ENCODE results near the gene SPDYE5.

SPDYE5 gene

DNA sequence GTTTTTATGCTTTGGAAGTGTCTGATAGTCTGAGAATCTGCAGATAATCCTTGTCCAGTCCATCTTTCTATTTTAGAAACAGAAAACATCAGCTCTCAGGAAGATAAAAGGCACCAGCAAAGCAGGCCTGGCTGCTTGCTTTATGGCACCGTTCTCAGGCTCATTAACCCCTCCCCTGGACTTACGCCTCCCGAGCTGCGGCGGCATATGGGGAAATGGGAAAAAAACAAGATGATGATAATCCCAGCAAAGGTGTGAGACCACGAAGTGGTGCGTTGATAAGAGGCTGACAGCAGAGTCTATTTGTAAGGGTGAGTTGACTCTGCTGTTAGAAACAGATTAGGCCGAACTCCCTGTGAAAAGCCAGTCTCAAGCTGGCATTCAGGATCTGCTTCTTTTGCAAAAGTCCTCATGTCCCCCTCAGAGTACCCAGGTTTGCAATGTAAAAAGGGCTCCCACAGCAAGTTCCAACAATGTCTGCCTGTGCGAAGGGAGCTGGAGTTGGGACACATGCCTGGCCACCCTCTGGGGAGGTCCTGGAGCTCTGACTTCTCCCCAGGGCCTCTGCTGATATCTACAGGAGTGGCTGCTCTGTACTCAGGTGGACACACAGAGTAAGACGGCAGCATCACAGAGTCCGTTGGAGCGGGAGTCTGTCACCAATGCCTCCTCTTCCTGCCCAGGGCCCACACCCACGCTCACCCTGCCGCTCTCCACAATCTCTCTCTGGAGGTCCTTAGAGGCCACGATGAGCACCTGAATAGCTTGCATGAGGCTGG, 54.3 kb downstream of the SPDYE5 start:
- TF ChIP-seq, protein P1, sequence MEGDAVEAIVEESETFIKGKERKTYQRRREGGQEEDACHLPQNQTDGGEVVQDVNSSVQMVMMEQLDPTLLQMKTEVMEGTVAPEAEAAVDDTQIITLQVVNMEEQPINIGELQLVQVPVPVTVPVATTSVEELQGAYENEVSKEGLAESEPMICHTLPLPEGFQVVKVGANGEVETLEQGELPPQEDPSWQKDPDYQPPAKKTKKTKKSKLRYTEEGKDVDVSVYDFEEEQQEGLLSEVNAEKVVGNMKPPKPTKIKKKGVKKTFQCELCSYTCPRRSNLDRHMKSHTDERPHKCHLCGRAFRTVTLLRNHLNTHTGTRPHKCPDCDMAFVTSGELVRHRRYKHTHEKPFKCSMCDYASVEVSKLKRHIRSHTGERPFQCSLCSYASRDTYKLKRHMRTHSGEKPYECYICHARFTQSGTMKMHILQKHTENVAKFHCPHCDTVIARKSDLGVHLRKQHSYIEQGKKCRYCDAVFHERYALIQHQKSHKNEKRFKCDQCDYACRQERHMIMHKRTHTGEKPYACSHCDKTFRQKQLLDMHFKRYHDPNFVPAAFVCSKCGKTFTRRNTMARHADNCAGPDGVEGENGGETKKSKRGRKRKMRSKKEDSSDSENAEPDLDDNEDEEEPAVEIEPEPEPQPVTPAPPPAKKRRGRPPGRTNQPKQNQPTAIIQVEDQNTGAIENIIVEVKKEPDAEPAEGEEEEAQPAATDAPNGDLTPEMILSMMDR (IDR thresholded peaks at IDR 0.05; ENCODE audit: extremely low read depth, missing control alignments): no peak
- DNase-seq (ENCODE audit: low spot score): no peak
